ENCODE measurements around the gene FBXW7.

Gene FBXW7

GRCh38 chr4:152374153-152374552 lies 161.7 kb downstream of the FBXW7 start:
- no peak for DNase-seq (ENCODE audit: low read depth, low spot score)

- no peak for DNase-seq (ENCODE audit: low read depth, low spot score)
These were observed 163.4 kb downstream of the FBXW7 start for GRCh38 chr4:152372444-152372843.

GRCh38 chr4:152369902-152370295 lies 166.0 kb downstream of the FBXW7 start:
- DNase-seq (ENCODE audit: low read depth, low spot score): no peak

- no peak for DNase-seq (ENCODE audit: low read depth, low spot score)
These were observed 166.5 kb downstream of the FBXW7 start for GRCh38 chr4:152369203-152369901.

GRCh38 chr4:152368001-152368400 lies 167.9 kb downstream of the FBXW7 start:
- no peak for DNase-seq (ENCODE audit: low read depth, low spot score)

GRCh38 chr4:152364883-152365282 lies 171.0 kb downstream of the FBXW7 start:
- no peak for DNase-seq (ENCODE audit: low read depth, low spot score)

GRCh38 chr4:152364383-152364782 lies 171.5 kb downstream of the FBXW7 start:
- DNase-seq (ENCODE audit: low read depth, low spot score): no peak

- no peak for DNase-seq (ENCODE audit: low read depth, low spot score)
These were observed 172.0 kb downstream of the FBXW7 start for GRCh38 chr4:152363904-152364303.

- DNase-seq (ENCODE audit: low read depth, low spot score): no peak
These were observed 172.8 kb downstream of the FBXW7 start for GRCh38 chr4:152363086-152363485.

GRCh38 chr4:152360045-152360410 lies 175.9 kb downstream of the FBXW7 start:
- DNase-seq (ENCODE audit: low read depth, low spot score): no peak

- DNase-seq (ENCODE audit: low read depth, low spot score): no peak
These were observed 176.5 kb downstream of the FBXW7 start for GRCh38 chr4:152359208-152360044.

GRCh38 chr4:152357206-152357605 lies 178.7 kb downstream of the FBXW7 start:
- DNase-seq (ENCODE audit: low read depth, low spot score): no peak

GRCh38 chr4:152356428-152357034 lies 179.4 kb downstream of the FBXW7 start:
- no peak for DNase-seq (ENCODE audit: low read depth, low spot score)

- no peak for DNase-seq (ENCODE audit: low read depth, low spot score)
These were observed 183.2 kb downstream of the FBXW7 start for GRCh38 chr4:152352622-152353116.

GRCh38 chr4:152352215-152352614 lies 183.7 kb downstream of the FBXW7 start:
- no peak for DNase-seq (ENCODE audit: low read depth, low spot score)

- no peak for DNase-seq (ENCODE audit: low read depth, low spot score)
These were observed 184.8 kb downstream of the FBXW7 start for GRCh38 chr4:152351080-152351479.

- DNase-seq (ENCODE audit: low read depth, low spot score): no peak
These were observed 187.2 kb downstream of the FBXW7 start for GRCh38 chr4:152348670-152349069.

GRCh38 chr4:152346979-152347378 lies 188.9 kb downstream of the FBXW7 start:
- no peak for DNase-seq (ENCODE audit: low read depth, low spot score)

- no peak for DNase-seq (ENCODE audit: low read depth, low spot score)
These were observed 189.4 kb downstream of the FBXW7 start for GRCh38 chr4:152346526-152346925.

GRCh38 chr4:152344001-152344400 lies 191.9 kb downstream of the FBXW7 start:
- no peak for DNase-seq (ENCODE audit: low read depth, low spot score)

- no peak for DNase-seq (ENCODE audit: low read depth, low spot score)
These were observed 193.6 kb downstream of the FBXW7 start for GRCh38 chr4:152342293-152342692.

GRCh38 chr4:152340818-152341217 lies 195.1 kb downstream of the FBXW7 start:
- no peak for DNase-seq (ENCODE audit: low read depth, low spot score)

- no peak for DNase-seq (ENCODE audit: low read depth, low spot score)
These were observed 196.3 kb downstream of the FBXW7 start for GRCh38 chr4:152339576-152339975.

Data from activated CD4-positive, CD25-positive, alpha-beta regulatory T cell treated with anti-CD3 and anti-CD28 coated beads, Interleukin-2, amount 50 U/mL, for 16 hours (primary cell).